Hypothalamus (tissue), 51 donors: ENCODE results near the gene CFHR1.
"Not testable (repeated sequence)": the region's sequence is repeated elsewhere in the genome, so short reads cannot be mapped to it uniquely, and the experiment has no call there.

Experiments used
- DNase-seq, 51 donors: peaks; one replicate each; lab custom pipeline; 2025; lab: John Stamatoyannopoulos, UW

The CFHR1 gene

GRCh38 chr1:196819531-196819930 lies at the start of gene CFHR1:
CFHR1 (plus strand) TSS chr1:196819731; CDS start chr1:196819845, 114 bp downstream.
- not testable (repeated sequence) for DNase-seq

DNA sequence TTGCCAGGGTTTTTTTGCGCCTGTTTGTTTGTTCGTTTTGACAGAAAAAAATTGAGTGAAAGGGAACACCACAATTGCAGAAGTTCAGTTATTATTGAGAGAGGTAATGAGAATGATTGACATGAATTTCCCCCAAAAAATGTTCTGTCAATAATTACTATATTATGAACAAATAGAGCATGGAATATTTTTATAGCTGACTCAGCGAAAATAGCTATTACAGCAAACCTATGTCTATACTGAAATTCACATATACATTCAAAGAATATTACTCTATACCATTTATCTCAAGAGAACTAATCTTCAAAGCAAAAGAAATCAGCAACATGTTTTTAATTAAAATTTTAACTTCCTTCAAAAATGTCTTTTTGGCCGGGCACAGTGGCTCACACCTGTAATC lies 49.7 kb upstream of the CFHR1 start:
- DNase-seq: not testable (repeated sequence)

- no peak for DNase-seq
Measured at GRCh38 chr1:196773713-196774112, 45.8 kb upstream of the CFHR1 start.

GRCh38 chr1:196774175-196774574 lies 45.4 kb upstream of the CFHR1 start:
- no peak for DNase-seq

GRCh38 chr1:196774603-196775002 lies 44.9 kb upstream of the CFHR1 start, which contains the start of gene CFHR3:
CFHR3 (plus strand) TSS chr1:196774840; CDS start chr1:196774887, 47 bp downstream.
- no peak for DNase-seq

DNA sequence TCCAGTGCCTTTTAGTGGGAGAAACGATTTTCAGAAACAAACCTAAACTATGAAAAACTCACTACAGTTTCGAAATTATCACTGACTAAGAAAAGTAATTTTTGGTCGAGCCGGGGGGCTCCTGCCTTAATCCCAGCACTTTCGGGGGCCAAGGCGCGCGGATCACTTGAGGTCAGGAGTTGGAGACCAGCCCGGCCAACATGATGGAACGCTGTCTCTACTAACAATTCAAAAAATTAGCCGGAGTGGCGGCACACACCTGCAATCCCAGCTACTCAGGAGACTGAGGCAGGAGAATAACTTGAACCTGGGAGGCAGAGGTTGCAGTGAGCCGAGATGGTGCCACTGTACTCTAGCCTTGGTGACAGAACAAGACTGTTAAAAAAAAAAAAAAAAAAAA lies 41.9 kb upstream of the CFHR1 start:
- DNase-seq: no peak

DNA sequence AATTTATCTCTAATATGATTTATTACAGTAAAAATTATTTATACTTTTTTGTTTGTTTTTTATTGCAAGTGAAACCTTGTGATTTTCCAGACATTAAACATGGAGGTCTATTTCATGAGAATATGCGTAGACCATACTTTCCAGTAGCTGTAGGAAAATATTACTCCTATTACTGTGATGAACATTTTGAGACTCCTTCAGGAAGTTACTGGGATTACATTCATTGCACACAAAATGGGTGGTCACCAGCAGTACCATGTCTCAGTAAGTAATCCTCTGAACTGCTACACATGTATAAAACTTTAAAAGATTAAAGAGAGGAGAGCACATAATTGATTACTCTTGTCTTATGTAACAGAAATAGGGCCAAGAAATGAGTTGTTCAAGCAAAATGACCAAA lies 40.4 kb upstream of the CFHR1 start:
- DNase-seq: no peak

- not testable (repeated sequence) for DNase-seq
Measured at GRCh38 chr1:196791252-196791651, 28.3 kb upstream of the CFHR1 start.

- not testable (repeated sequence) for DNase-seq
Measured at GRCh38 chr1:196794103-196794502, 25.4 kb upstream of the CFHR1 start.

GRCh38 chr1:196797891-196798290 lies 21.6 kb upstream of the CFHR1 start:
- DNase-seq: no peak

DNA sequence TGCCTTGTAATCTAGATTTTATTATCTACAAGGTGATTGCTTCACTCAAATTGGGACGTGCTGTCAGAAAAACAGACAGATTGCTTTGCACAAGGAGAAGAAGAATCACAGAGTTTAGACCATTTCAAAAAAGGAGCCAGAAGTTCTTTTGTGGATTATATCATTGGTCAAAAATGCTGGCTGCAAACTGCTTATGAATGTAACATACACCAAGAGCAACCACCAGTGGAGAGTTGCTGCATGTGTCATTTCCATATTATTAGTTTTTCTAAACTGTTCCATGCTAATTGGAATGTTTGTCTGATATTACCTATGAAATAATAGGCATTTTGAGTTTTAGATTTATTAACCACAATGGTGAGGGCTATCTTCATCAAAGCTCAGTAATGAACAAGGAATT lies 17.6 kb upstream of the CFHR1 start:
- not testable (repeated sequence) for DNase-seq

GRCh38 chr1:196808529-196809235 lies 10.8 kb upstream of the CFHR1 start:
- no peak for DNase-seq

GRCh38 chr1:196817442-196817841 lies 2.1 kb upstream of the CFHR1 start:
- not testable (repeated sequence) for DNase-seq

- DNase-seq: not testable (repeated sequence)
Measured at GRCh38 chr1:196827860-196828259, 8.3 kb downstream of the CFHR1 start.

GRCh38 chr1:196849613-196850492 lies 30.3 kb downstream of the CFHR1 start:
- DNase-seq: not testable (repeated sequence)

GRCh38 chr1:196856053-196856452 lies 36.5 kb downstream of the CFHR1 start:
- DNase-seq: no peak

DNA sequence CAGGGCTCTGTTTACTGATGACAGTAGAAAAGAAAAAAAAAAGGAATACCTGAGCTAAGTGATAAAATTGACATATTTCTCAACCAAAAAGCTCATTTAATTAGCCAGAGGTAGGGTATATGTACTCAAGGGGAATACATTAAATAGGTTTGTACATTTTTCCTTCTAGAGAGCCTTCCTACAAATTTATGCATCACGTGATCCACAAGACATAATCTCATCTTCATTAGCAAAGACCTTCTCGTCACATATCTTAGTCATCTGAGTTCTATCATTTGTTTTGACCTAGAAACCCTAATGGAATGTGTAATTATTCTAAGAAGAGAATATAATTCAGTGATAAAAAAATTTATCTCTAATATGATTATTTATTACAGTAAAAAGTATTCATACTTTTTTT lies 37.7 kb downstream of the CFHR1 start:
- DNase-seq: no peak

DNA sequence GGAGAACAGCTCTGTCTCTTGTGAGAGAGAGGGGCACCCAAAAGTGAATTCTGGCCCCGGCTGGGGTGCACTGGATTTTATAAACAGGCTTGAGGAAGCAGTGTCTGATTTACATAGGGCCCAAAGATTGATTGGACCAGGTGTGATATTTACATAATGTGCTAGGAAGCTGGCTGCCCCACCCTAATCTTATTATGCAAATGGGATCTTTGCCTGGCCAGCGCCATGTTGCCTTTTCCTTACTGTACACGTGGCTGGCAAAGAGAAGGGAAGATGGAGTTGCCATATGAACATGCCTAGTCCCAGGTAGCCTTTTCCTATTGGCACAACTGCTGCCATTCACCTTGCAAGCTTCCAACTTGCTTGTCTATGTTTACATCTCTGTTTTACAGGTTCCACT lies 39.3 kb downstream of the CFHR1 start:
- DNase-seq: no peak

DNA sequence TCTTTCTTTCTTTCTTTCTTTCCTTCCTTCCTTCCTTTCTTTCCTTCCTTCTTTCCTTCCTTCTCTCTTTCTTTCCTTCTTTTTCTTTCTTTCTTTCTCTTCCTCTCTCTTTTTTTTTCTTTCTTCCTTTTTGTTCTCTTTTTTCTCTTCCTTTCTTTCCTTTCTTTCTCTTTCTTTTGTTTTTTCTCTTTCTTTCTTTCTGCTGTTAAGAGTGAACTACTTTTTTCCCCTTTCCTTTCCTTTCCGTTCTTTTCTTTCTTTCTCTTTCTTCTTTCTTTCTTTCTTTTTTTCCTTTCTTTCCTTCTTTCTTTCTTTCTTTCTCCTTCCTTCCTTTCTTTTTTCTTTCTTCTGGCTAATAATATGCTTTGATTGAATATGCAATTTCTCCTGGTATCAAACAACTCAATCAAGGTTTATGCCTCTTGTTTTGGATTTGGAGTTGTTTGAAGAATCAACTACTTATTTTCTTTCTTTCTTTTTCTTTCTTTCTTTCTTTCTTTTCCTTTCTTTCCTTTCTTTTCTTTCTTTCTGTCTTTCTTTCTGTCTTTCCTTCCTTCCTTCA lies 40.9 kb downstream of the CFHR1 start:
- DNase-seq: no peak

GRCh38 chr1:196861429-196861828 lies 41.9 kb downstream of the CFHR1 start:
- DNase-seq: no peak

DNA sequence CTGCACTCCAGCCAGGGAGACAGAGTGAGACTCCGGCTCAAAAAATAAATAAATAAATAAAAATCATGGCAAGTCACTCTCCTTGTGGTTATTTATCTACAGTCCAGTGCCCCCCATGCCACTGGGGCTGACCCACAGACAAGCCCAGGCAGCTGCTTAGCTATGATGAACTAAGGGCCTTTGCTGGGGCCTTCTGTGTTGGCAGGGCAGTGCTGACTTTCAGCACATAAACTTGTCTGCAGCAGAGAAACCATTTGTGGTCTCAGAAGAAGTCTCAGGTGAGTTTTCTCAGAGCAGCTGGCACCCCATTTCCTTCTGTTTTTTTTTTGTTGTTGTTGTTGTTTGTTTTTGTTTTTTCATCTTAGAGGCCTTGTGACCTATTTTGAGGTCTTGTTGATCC lies 47.4 kb downstream of the CFHR1 start:
- no peak for DNase-seq
